Heart left ventricle (tissue), 13 donors: ENCODE results near the gene SHC3.

Experiments used
- CTCF ChIP-seq, 12 donors: fragments of 200-600 bp; sonication (generic) in 4 of 12; IDR thresholded peaks; one replicate each; pipeline versions ENCODE4 v1.5.0 to v1.8.0; 2018 to 2022; ENCODE audit warnings: antibody characterized with exemption in 12 of 12, mild to moderate bottlenecking in 5 of 12
- POLR2A ChIP-seq, 2 donors: fragments of 450-650 bp; IDR thresholded peaks; one replicate each; pipeline ENCODE4 v1.6.1; 2017; ENCODE audit warnings: antibody characterized with exemption in 2 of 2, mild to moderate bottlenecking in 2 of 2, moderate library complexity in 2 of 2
- donor health status: ischemic (EF 13 %, LVEDD 7.1; RV severe dilation, severe dysfunction).
- donor health status: DM: no; HTN: yes; CAD: no.
- donor health status: DM: no; HTN: no; CAD: no.
- donor health status: ischemic (EF 25% LVEDD 6.9; RV normal size, moderate dysfunction).
- donor health status: ischemic (EF 25% LVEDD 5.7; RV mildly dilated, moderate dysfunction).
- donor health status: ischemic (EF 35%, LVEDD 5.7; RV mildly dilated, moderate dysfunction).
- donor health status: nonischemic (EF 11% LVEDD 7.7; RV severe dilation, severe dysfunction).
- donor health status: DM: yes; HTN: yes; CAD: no.
- donor health status: PGD.
- donor health status: ischemic (EF 29% LVEDD 5.4; RV normal size, mild dysfunction).
- donor health status: nonischemic (EF 23%, LVEDD 6.1; RV moderate dilation, normal function).

- TF ChIP-seq CTCF (IDR thresholded peaks at IDR 0.05) (no peak), POLR2A (IDR thresholded peaks at IDR 0.05) (no peak)
Observed at GRCh38 chr9:89047667-89048066, 131.0 kb downstream of the SHC3 start.
